Right kidney (tissue), 9 donors: ENCODE results near the gene CENPA.
"Not testable (repeated sequence)": the region's sequence is repeated elsewhere in the genome, so short reads cannot be mapped to it uniquely, and the experiment has no call there.

Source experiments
- DNase-seq: peaks from one replicate; pipeline ENCODE4 v3.0.0-alpha.2; 2016
- long read RNA-seq, 8 donors: transcript quantifications; one replicate each; lab custom pipeline, GENCODE V29; 2026

The CENPA gene
- long read RNA-seq, donor 1, transcript CENPA-202 (5 exons, 1,452 nt) = major isoform, 7 of 10 reads
- long read RNA-seq, donor 1, partial matches to known transcripts = 0 of 10 reads
- long read RNA-seq, donor 1, other reads (novel, unspliced or antisense) = 0 of 10 reads
- long read RNA-seq, donor 2, transcript CENPA-202 (5 exons, 1,452 nt) = major isoform, 6 of 8 reads
- long read RNA-seq, donor 2, partial matches to known transcripts = 0 of 8 reads
- long read RNA-seq, donor 2, other reads (novel, unspliced or antisense) = 0 of 8 reads
- long read RNA-seq, donor 3, partial matches to known transcripts = 0 of 4 reads
- long read RNA-seq, donor 3, other reads (novel, unspliced or antisense) = 0 of 4 reads
- long read RNA-seq, donor 4, partial matches to known transcripts = 0 of 4 reads
- long read RNA-seq, donor 4, other reads (novel, unspliced or antisense) = 0 of 4 reads
- long read RNA-seq, donor 5, transcript CENPA-202 (5 exons, 1,452 nt) = major isoform, 6 of 7 reads
- long read RNA-seq, donor 5, partial matches to known transcripts = 0 of 7 reads
- long read RNA-seq, donor 5, other reads (novel, unspliced or antisense) = 0 of 7 reads
- long read RNA-seq, donor 6, partial matches to known transcripts = 0 of 5 reads
- long read RNA-seq, donor 6, other reads (novel, unspliced or antisense) = 0 of 5 reads
- long read RNA-seq, donor 7, transcript CENPA-202 (5 exons, 1,452 nt) = major isoform, 10 of 10 reads
- long read RNA-seq, donor 7, partial matches to known transcripts = 0 of 10 reads
- long read RNA-seq, donor 7, other reads (novel, unspliced or antisense) = 0 of 10 reads
- long read RNA-seq, donor 8, partial matches to known transcripts = 0 of 7 reads
- long read RNA-seq, donor 8, other reads (novel, unspliced or antisense) = 0 of 7 reads

GRCh38 chr2:26785431-26786206, at the start of gene CENPA:
TSS of gene CENPA (plus strand) at chr2:26786056. CDS start at chr2:26786197, 141 bp downstream.
- peak; percentile 84 for DNase-seq

DNA sequence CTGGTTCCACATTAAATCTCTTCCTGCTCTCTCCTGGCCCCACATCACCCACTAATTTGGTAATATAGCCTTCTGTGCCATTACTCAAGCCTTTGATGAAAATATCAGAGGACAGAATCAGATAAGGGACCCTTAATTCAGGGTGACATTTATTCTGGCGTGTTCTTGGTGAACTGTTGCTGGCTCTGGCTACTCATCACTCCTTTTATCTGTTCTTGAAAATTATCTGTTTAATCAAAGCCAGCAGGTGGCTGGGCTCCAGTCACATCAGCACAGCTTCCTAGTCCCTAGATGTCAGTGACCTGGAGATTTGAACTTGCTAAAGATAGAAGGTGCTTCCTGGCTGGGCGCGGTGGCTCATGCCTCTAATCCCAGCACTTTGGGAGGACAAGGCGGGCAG, 48.6 kb upstream of the CENPA start:
- no peak for DNase-seq

DNA sequence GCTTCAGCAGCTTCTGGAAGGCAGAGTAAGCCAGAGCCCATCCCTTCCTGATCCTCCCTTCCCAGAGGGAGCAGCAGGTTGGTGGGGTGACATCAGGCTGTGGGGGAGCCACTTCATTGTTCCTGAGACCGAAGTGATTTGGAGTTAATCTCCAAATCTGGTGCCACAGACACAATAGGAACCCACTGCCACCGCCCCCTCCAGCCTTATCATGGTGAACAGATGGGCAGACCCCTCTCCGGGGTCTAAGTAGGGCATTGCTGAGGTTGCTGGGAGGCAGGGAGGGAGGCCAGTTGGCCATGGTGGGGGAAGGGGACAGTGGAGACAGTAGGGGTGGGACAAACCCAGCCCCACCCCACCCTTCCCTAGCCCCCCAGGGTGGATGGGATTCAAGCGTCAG, 47.4 kb upstream of the CENPA start:
- DNase-seq = no peak

- no peak for DNase-seq
Observed at GRCh38 chr2:26739514-26739913, 46.3 kb upstream of the CENPA start.

DNA sequence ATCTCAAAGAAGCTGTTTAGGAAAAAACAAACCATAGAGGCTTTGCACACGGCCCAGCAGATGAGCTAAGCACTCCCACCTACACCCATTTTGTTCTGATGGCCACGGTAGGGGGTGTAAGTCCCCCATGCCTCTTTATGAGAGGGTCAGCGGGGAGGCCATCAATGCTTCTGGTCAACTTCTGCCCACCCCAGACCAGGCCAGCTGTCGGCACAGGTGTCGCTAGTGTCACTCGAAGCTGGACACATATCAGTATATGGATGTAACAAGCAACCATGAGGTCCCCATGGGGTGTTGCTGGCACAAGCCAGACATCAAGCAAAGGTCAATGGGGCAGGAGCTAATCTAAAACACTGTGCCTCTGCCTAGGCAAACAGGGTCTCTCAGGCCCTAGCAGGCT, 45.5 kb upstream of the CENPA start:
- no peak for DNase-seq

DNA sequence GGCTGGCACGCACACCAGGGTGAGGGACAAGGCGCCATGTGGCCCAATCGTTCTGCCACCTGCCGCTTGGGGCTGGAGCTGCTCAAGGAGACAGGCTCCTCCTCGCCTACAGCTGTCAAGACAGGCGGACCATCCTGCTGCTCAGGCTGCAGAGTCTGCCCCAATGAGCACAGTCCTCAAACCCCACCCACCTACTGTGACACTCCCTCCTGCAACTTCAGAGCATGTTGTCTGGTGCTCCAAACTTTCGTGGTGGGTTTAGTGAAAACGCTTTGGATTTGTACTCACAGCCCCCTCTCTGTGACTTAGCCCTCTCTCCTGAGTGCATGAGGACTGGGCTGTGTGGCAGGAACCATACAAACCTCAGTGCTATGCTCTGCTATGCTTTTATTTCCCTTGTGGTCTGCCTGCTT, 45.0 kb upstream of the CENPA start:
- DNase-seq = no peak

- no peak for DNase-seq
Observed at GRCh38 chr2:26742048-26742770, 43.6 kb upstream of the CENPA start.

DNA sequence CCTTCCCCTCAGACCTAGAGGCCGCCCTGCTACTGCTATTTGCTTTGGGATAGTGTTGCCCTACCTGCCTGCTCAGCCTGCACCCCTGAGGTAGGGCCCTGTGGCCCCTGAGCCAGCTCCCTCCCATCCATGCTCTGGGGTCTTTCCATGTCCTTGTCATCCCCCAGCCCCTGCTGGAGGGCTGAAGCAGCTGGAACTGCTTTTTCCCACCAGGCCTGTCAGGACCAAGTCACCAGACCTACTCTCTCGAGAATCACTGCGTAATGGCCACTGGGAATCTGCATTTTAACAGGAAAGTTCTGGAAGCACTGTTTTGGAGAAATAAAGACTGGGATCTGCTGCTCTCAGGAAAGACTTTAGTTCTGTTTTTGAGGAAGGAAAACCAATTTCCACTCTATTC, 42.0 kb upstream of the CENPA start:
- DNase-seq = no peak

GRCh38 chr2:26744953-26745352, 40.9 kb upstream of the CENPA start:
- no peak for DNase-seq

GRCh38 chr2:26745609-26746327, 40.1 kb upstream of the CENPA start:
- peak; percentile 63 for DNase-seq

GRCh38 chr2:26746934-26747333, 38.9 kb upstream of the CENPA start:
- DNase-seq = no peak

GRCh38 chr2:26749787-26750420, 36.0 kb upstream of the CENPA start:
- not testable (repeated sequence) for DNase-seq

GRCh38 chr2:26750467-26750866, 35.4 kb upstream of the CENPA start:
- not testable (repeated sequence) for DNase-seq

DNA sequence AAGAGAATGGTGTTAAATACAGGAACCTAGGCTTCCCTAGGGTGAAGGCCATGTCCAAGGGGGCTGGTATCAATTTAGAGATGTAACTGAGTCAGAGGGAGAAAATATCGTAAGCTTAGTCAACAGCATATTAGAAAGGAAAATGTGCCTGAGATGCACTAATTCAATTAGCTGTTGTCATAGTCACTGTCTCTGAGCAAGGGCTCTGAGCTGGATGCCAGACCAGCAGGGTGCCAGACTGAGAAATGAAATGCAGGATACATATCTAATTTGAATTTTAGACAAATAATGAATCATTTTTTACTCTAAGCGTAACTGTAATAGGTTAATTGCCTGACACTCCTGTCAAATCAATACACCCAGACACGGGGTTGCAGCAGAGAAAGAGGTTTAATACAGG, 33.2 kb upstream of the CENPA start:
- DNase-seq = no peak

- no peak for DNase-seq
Observed at GRCh38 chr2:26754539-26754938, 31.3 kb upstream of the CENPA start.

DNA sequence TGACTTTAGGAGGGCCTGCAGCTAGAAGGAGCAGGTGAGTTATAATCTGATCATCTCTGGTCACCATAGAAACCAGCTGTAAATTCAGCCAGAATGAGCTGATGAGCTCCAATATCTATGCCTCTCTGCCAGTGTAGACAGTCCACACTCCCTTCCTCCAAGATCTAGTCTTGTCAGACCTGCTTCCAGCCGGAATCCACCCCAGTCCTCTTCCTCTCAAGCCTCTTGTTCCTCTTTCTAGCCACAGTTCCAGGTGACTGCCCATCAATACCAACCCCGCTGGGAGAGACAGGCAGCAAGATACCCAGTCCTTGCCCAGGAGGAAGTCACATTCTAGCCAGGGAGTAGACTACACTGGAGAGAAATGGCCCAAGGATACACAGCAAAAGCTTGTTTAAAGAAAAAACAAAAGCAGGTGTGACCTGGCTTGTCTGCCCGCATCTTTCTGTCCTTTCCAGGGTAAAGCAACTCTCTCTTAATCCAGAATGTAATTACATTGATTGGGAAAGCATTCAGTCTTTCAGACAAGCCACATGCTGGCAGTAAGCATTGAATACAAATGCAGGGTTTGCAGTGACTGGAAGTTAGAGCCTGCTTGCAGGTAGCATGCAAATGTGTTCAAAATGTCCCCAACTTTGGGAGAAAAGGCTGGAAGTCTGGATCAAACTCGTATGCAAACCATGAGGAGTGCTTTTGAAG, 30.7 kb upstream of the CENPA start:
- no peak for DNase-seq

GRCh38 chr2:26756337-26756736, 29.5 kb upstream of the CENPA start:
- no peak for DNase-seq

GRCh38 chr2:26757873-26758789, 27.7 kb upstream of the CENPA start:
- DNase-seq = no peak

- no peak for DNase-seq
Observed at GRCh38 chr2:26758790-26759321, 27.0 kb upstream of the CENPA start.
